GM10266 (cell line): ENCODE measurements around the gene TESPA1.
A peak's percentile ranks its signal among the peaks of the same experiment; 100 is the strongest.

ENCODE experiments used
- DNase-seq: peaks from one replicate; pipeline ENCODE4 v3.0.0; 2012; ENCODE audit errors: extremely low spot score
- CTCF ChIP-seq: IDR thresholded peaks from 2 replicates; pipeline ENCODE4 v1.5.1; 2012; ENCODE audit warnings: mild to moderate bottlenecking, low read depth; ENCODE audit not compliant: control insufficient read depth, insufficient read depth; ENCODE audit errors: missing control alignments

The TESPA1 gene

GRCh38 chr12:54935235-54935951, 49.2 kb downstream of the TESPA1 start:
- TF ChIP-seq CTCF: peak; percentile 32
- DNase-seq: peak; percentile 78

DNA sequence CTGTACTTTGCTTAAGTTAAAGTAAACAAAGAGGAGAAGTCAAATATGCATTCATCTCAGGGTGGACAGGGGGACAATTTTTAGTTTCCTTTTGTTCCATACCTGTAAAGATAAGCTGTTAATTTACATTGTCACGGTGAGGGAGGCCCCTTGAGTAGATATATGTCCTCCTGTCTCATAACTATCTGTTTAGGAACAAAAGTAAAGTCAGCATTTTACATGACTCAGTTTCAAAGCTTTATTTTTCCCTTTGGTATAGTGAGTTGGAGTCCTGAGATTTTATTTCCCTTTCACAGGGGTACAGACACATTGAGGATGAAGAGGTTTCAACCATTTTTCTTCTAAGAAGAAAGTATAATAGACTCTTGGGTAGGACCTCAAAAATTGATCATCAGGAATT, 50.1 kb downstream of the TESPA1 start:
- no peak for TF ChIP-seq CTCF
- no peak for DNase-seq

GRCh38 chr12:54933376-54933775, 51.2 kb downstream of the TESPA1 start:
- no peak for DNase-seq
- TF ChIP-seq CTCF: no peak

DNA sequence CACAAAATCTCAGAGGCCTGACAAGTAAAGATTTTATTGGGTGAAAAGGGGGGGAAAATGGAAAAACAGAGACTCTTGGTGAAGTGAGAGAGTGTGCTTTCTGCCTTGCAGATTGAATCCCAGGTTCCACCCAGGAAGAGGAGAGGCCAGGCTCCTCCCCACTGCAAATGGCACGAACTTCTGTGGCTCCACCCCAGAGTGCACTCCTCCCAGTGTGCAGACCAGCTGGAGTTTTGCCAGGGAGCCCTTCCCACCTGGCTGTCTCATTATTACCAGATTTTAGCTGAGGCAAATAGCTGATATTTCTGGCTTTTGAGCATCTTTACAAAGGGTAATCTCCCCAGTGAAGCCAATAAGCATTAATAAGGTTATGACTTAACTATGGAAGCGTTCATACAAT, 51.9 kb downstream of the TESPA1 start:
- no peak for TF ChIP-seq CTCF
- DNase-seq: no peak

- no peak for DNase-seq
- TF ChIP-seq CTCF: no peak
Observed at GRCh38 chr12:54932038-54932437, 52.5 kb downstream of the TESPA1 start.

DNA sequence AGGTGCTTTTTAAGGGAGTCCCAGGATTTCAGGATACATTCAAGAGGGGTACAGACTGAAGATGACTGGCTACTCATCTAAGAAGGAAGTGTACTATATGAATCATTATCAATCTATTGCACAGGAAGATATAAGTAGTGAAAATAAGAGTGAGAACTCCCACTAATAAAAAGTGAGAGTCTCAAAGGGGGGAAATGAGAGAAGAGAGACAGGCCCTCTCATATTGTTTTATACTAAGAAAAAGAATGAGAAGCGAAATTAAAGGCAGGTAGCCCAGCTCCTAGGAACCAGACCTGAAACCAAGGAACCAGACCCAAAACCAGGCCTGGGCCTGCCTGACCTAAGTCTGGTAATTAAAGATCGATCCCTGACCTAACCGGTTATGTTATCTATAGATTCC, 54.6 kb downstream of the TESPA1 start:
- no peak for TF ChIP-seq CTCF

GRCh38 chr12:54926246-54926645, 58.3 kb downstream of the TESPA1 start:
- TF ChIP-seq CTCF: no peak
- DNase-seq: no peak

More for the DNA sequence above, 54.6 kb downstream of the TESPA1 start:
- no peak for DNase-seq
